Measurements from ENCODE around the gene PHACTR1.

DNA sequence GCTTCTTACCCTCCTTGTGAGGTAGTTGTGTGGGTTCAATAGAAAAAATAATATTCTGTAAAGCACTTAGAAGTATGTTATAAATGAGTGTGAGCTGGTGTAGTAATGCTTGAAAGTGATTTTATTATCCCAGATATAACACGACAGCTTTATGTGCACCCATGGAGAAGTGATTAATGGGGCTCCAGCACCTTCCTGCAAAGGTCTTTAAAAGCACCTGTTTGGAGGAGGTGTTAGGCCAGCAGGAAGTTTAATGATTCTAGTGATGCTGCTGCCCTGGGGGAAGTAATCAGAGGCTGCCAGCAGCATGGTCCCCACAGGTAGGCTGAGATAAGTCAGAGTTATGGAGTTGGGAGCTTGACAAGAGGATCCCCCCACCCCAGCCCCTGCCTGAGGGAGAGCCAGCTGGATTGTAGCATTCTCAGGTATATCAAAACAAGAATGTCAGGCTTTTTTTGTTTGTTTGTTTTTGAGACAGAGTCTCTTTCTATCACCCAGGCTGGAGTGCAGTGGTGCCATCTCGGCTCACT lies 166.3 kb downstream of the PHACTR1 start:
- no peak for TF ChIP-seq POLR2AphosphoS5 (IDR thresholded peaks at IDR 0.05; ENCODE audit: borderline replicate concordance, low read depth, low read length)
- TF ChIP-seq EZH2 (IDR thresholded peaks at IDR 0.05): no peak

All from SK-N-MC (cell line).